Skeletal muscle satellite cell (primary cell): Measurements from ENCODE around the gene TDRD3.
"Not testable (repeated sequence)": the region's sequence is repeated elsewhere in the genome, so short reads cannot be mapped to it uniquely, and the experiment has no call there.

ENCODE experiments used
- H3K27me3 ChIP-seq: 2 replicates; pipeline ENCODE4 v1.7.0; 2013; ENCODE audit warnings: low read length; ENCODE audit not compliant: control insufficient read depth, insufficient read depth
- H3K36me3 ChIP-seq: 2 replicates; pipeline ENCODE4 v1.7.0; 2013; ENCODE audit warnings: mild to moderate bottlenecking, control low read depth, low read length; ENCODE audit not compliant: insufficient read depth
- H3K4me1 ChIP-seq: 2 replicates; pipeline ENCODE4 v1.7.0; 2013; ENCODE audit warnings: low read length; ENCODE audit not compliant: control insufficient read depth, insufficient read depth
- H3K4me2 ChIP-seq: 2 replicates; pipeline ENCODE4 v1.7.0; 2013; ENCODE audit warnings: mild to moderate bottlenecking, low read length
- H3K4me3 ChIP-seq: 2 replicates; pipeline ENCODE4 v1.7.0; 2013; ENCODE audit warnings: low read length
- H3K9ac ChIP-seq: 2 replicates; pipeline ENCODE4 v1.7.0; 2013; ENCODE audit warnings: mild to moderate bottlenecking, low read depth, low read length, moderate library complexity
- H3K9me3 ChIP-seq: replicated peaks from 2 replicates; pipeline ENCODE4 v1.7.0; 2013; ENCODE audit warnings: mild to moderate bottlenecking, control low read depth, low read length

The TDRD3 gene

GRCh38 chr13:60370343-60370742 is 26.7 kb upstream of the TDRD3 start:
- Histone ChIP-seq H3K4me1 (no peaks in the 10 kb centered on the region), H3K4me2 (no peak overlapping the region), H3K27me3 (peaks cover 12% of the 10 kb centered on the region), H3K9ac (no peak overlapping the region), H3K36me3 (no peaks in the 10 kb centered on the region), H3K4me3 (no peak overlapping the region), H3K9me3 (no peaks in the 10 kb centered on the region)

- Histone ChIP-seq H3K9ac (no peak overlapping the region), H3K4me2 (no peak overlapping the region), H3K36me3 (no peaks in the 10 kb centered on the region), H3K4me1 (no peaks in the 10 kb centered on the region), H3K27me3 (peaks cover 12% of the 10 kb centered on the region), H3K9me3 (no peaks in the 10 kb centered on the region), H3K4me3 (no peak overlapping the region)
Measured at GRCh38 chr13:60372141-60372540, 24.9 kb upstream of the TDRD3 start.

GRCh38 chr13:60379282-60379681 is 17.7 kb upstream of the TDRD3 start:
- H3K4me3 ChIP-seq, H3K9ac ChIP-seq, H3K36me3 ChIP-seq, H3K4me2 ChIP-seq, H3K4me1 ChIP-seq, H3K9me3 ChIP-seq: not testable (repeated sequence)
- peaks cover 15% of the 10 kb centered on the region for H3K27me3 ChIP-seq

GRCh38 chr13:60379837-60380565 is 17.0 kb upstream of the TDRD3 start:
- Histone ChIP-seq H3K4me1 (no peaks in the 10 kb centered on the region), H3K9ac (no peak overlapping the region), H3K9me3 (no peaks in the 10 kb centered on the region), H3K36me3 (no peaks in the 10 kb centered on the region), H3K27me3 (peaks cover 17% of the 10 kb centered on the region), H3K4me2 (no peak overlapping the region), H3K4me3 (no peak overlapping the region)

GRCh38 chr13:60384911-60385310 is 12.1 kb upstream of the TDRD3 start:
- Histone ChIP-seq H3K9ac (no peak overlapping the region), H3K36me3 (no peaks in the 10 kb centered on the region), H3K4me1 (no peaks in the 10 kb centered on the region)

GRCh38 chr13:60386250-60386649 is 10.8 kb upstream of the TDRD3 start:
- no peaks in the 10 kb centered on the region for H3K36me3 ChIP-seq
- H3K4me1 ChIP-seq = no peaks in the 10 kb centered on the region
- no peak overlapping the region for H3K4me2 ChIP-seq
- H3K9ac ChIP-seq = no peak overlapping the region
- H3K4me3 ChIP-seq = no peak overlapping the region
- H3K27me3 ChIP-seq = peaks cover 22% of the 10 kb centered on the region
- no peaks in the 10 kb centered on the region for H3K9me3 ChIP-seq

More at GRCh38 chr13:60384911-60385310, 12.1 kb upstream of the TDRD3 start:
- no peak overlapping the region for H3K4me3 ChIP-seq
- H3K27me3 ChIP-seq = peaks cover 29% of the 10 kb centered on the region
- H3K4me2 ChIP-seq = no peak overlapping the region
- H3K9me3 ChIP-seq = no peaks in the 10 kb centered on the region

GRCh38 chr13:60392131-60392530 is 4.9 kb upstream of the TDRD3 start:
- Histone ChIP-seq H3K27me3 (peaks cover 9% of the 10 kb centered on the region), H3K36me3 (no peaks in the 10 kb centered on the region), H3K4me1 (peaks cover 3% of the 10 kb centered on the region), H3K4me2 (no peak overlapping the region), H3K9me3 (no peaks in the 10 kb centered on the region), H3K9ac (no peak overlapping the region), H3K4me3 (no peak overlapping the region)

GRCh38 chr13:60395971-60396782 is 843 bp upstream of the TDRD3 start:
- peak overlapping the region; percentile 75 for H3K4me3 ChIP-seq
- peak overlapping the region; percentile 90 for H3K4me2 ChIP-seq
- H3K27me3 ChIP-seq = no peaks in the 10 kb centered on the region
- H3K9me3 ChIP-seq = no peaks in the 10 kb centered on the region
- H3K4me1 ChIP-seq = peaks cover 17% of the 10 kb centered on the region
- H3K36me3 ChIP-seq = no peaks in the 10 kb centered on the region
- peak overlapping the region; percentile 80 for H3K9ac ChIP-seq

GRCh38 chr13:60397704-60398378 is 821 bp downstream of the TDRD3 start:
- H3K4me1 ChIP-seq = peaks cover 17% of the 10 kb centered on the region

GRCh38 chr13:60398379-60398891 is 1.4 kb downstream of the TDRD3 start:
- Histone ChIP-seq H3K27me3 (no peaks in the 10 kb centered on the region), H3K4me1 (peaks cover 17% of the 10 kb centered on the region), H3K4me2 (peak overlapping the region; percentile 92), H3K9me3 (no peaks in the 10 kb centered on the region), H3K9ac (peak overlapping the region; percentile 94), H3K36me3 (no peaks in the 10 kb centered on the region), H3K4me3 (peak overlapping the region; percentile 75)

More at GRCh38 chr13:60397704-60398378, 821 bp downstream of the TDRD3 start:
- Histone ChIP-seq H3K9ac (peak overlapping the region; percentile 94), H3K36me3 (no peaks in the 10 kb centered on the region), H3K4me3 (peak overlapping the region; percentile 75), H3K27me3 (no peaks in the 10 kb centered on the region), H3K9me3 (no peaks in the 10 kb centered on the region), H3K4me2 (peak overlapping the region; percentile 92)

- Histone ChIP-seq H3K4me3 (peak overlapping the region; percentile 75), H3K36me3 (no peaks in the 10 kb centered on the region), H3K4me2 (peak overlapping the region; percentile 92), H3K4me1 (peaks cover 17% of the 10 kb centered on the region), H3K9me3 (no peaks in the 10 kb centered on the region), H3K27me3 (no peaks in the 10 kb centered on the region), H3K9ac (peak overlapping the region; percentile 94)
Measured at GRCh38 chr13:60398907-60399589, 2.0 kb downstream of the TDRD3 start.
